HG03280 (cell line): ENCODE measurements around the gene BEST4.
A peak's percentile ranks its signal among the peaks of the same experiment; 100 is the strongest.
"Not testable (repeated sequence)": the region's sequence is repeated elsewhere in the genome, so short reads cannot be mapped to it uniquely, and the experiment has no call there.

Experiments
- ATAC-seq: cut with Tn5 transposase; IDR thresholded peaks from one replicate; pipeline ENCODE4 v1.9.1; 2021; ENCODE audit warnings: mild to moderate bottlenecking, moderate library complexity; ENCODE audit not compliant: unreplicated experiment

BEST4 gene

DNA sequence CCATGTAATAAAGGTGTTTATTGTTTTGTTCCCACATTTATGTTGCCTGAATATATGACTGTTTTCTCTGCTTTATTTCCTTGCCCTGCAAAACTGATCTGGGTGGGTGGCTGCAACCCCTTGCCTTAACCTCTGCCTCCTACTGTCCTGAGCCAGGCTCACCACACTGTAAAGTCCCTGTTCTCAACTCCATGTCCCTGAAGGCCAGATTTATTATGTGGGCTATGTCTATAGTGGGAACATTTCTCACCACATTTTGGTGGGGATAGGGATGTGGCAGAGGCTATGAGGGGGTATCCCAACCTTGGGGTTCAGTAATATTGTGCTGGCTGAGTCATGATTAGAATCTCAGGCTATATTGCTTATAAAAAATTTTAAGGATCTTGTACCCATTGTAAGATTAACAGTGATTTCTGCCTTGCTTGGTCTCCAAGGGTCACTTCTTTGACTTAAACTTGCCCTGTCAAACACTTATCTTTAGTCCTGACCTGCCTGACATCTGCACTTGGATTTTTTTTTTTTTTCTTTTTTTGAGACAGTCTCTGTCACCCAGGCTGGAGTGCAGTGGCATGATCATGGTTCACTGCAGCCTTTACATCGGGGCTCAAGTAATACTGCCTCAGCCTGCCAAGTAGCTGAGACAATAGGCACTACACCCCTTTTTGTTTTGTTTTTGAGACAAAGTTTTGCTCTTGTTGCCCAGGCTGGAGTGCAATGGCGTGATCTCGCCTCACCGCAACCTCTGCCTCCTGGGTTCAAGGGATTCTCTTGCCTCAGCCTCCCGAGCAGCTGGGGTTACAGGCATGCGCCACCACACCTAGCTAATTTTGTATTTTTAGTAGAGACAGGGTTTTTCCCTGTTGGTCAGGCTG lies 9.0 kb downstream of the BEST4 start:
- no peak for ATAC-seq

- ATAC-seq = no peak
Measured at GRCh38 chr1:44777969-44778635, 9.9 kb downstream of the BEST4 start.

- ATAC-seq = no peak
Measured at GRCh38 chr1:44777547-44777946, 10.4 kb downstream of the BEST4 start.

- ATAC-seq = no peak
Measured at GRCh38 chr1:44776730-44777068, 11.3 kb downstream of the BEST4 start.

DNA sequence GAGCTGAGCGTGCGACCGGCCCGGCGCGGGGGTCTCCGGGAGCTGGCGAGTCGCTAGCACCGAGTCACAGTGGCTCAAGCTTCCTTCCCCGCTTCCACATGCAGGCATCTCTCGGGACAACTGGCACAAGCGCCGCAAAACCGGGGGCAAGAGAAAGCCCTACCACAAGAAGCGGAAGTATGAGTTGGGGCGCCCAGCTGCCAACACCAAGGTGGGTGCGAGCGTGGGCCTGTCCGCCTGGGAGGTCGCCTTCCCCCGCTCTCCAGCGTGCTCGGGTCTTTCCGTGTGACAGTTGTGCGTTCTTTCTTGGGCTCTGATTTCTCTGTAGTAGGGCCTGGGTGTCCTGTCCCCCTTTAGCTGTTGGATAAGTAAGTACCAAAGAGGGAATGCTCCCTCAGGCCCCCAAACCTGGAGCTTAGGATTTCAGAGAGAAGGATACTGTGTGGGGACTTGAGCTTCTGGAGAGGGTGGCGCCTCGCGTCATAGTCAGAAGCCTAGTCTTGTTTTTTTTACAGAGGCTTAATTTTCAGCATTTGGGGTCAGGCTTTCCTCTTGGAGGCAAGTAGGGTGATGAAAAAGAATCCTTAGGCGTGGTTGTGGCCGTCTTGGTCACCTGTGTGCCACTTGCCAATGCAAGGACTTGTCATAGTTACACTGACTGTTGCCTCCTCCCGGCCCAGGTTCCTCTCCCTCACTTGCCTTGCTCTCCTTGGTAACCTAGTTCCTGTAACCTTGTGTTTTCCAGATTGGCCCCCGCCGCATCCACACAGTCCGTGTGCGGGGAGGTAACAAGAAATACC lies 11.8 kb downstream of the BEST4 start:
- peak; percentile 8 for ATAC-seq

- peak; percentile 79 for ATAC-seq
Measured at GRCh38 chr1:44775078-44775929, 12.7 kb downstream of the BEST4 start, which contains the start of gene RPS8. TSS of gene RPS8 (plus strand) at chr1:44775540. CDS start at chr1:44775597, 57 bp downstream.

DNA sequence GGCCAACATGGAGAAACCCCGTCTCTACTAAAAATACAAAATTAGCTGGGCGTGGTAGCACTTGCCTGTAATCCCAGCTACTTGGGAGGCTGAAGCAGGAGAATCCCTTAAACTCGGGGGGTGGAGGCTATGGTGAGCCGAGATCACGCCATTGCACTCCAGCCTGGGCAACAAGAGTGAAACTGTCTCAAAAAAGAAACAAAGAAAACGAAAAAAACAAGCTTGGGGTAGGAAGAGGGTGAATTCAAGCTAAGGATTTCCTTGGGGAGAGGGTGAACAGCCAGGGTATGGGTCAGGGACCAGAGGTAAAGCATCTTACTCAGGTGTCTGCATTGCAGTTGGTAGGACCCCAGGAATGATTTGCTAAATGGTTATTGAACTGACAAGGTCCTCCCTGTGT lies 21.5 kb downstream of the BEST4 start:
- not testable (repeated sequence) for ATAC-seq

GRCh38 chr1:44760876-44761275 lies 27.1 kb downstream of the BEST4 start:
- no peak for ATAC-seq

GRCh38 chr1:44759077-44759476 lies 28.9 kb downstream of the BEST4 start:
- no peak for ATAC-seq

- no peak for ATAC-seq
Measured at GRCh38 chr1:44757420-44757819, 30.6 kb downstream of the BEST4 start.

- no peak for ATAC-seq
Measured at GRCh38 chr1:44747878-44748277, 40.1 kb downstream of the BEST4 start.

DNA sequence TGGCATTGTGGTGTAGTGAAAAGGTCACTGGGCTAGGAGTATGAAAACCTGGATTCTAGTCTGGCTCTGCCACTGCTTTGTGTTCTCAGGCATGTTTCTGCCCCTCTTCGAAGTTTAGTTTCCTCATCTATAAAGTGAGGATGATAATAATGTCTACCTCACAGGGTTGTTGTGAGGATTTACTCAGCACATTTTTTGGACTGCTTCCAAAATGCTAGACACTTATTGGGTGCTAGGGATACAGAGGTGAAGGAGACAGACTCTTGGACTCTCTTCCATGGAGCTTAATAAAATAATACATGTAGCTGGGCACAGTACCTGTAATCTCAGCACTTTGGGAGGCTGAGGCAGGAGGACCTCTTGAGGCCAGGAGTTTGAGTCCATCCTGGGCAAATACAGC lies 44.8 kb downstream of the BEST4 start:
- no peak for ATAC-seq

- peak; percentile 4 for ATAC-seq
Measured at GRCh38 chr1:44740179-44740617, 47.8 kb downstream of the BEST4 start.

DNA sequence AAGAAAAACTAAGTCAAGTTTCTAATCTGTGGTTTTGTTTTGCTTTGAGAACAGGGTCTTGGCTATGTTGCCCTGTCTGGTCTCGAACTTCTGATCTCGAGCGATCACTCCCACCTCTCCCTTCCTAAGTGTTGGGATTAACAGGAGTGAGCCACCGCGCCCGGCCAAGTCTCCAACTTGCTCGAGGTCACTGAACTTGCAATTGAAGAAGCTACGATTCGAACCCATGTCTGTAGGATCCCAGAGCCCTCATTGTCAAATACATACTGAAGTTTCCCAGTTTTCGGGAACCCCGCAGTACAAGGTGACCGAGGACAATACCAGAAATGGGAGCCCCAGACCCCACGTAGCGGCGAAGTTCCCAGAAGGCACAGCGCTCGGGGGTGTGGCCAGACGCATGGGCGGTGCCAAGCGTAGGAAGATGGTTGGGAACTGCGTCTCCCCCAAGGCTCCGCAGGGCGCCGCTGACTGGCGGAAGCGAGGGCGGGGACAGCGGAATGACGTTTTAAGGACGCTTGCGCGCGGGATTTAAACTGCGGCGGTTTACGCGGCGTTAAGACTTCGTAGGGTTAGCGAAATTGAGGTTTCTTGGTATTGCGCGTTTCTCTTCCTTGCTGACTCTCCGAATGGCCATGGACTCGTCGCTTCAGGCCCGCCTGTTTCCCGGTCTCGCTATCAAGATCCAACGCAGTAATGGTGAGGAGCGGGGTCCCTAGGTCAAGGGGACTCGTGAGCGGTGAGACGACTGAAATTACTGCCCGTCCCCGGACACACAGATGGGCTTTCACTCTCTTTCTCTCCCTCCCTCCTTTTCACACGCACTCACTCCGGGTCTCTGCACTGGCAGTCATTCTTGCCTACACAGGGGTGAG lies 48.4 kb downstream of the BEST4 start, which contains the start of gene KIF2C:
Gene KIF2C, plus strand, starts transcription at position 531 of the 872 bp plus-strand sequence. Its CDS starts 96 bp downstream, at position 627.
- ATAC-seq = peak; percentile 99

DNA sequence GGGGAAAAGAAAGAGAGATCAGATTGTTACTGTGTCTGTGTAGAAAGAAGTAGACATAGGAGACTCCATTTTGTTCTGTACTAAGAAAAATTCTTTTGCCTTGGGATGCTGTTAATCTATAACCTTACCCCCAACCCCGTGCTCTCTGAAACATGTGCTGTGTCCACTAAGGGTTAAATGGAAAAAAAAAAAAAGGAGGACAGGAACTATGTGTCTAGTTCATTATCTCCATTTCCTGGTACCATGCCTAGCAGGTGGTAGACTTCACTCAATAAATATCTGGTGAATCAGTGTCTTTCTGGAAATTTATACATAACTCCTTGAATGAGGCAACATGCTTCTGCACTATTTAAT lies 49.0 kb downstream of the BEST4 start:
- not testable (repeated sequence) for ATAC-seq

DNA sequence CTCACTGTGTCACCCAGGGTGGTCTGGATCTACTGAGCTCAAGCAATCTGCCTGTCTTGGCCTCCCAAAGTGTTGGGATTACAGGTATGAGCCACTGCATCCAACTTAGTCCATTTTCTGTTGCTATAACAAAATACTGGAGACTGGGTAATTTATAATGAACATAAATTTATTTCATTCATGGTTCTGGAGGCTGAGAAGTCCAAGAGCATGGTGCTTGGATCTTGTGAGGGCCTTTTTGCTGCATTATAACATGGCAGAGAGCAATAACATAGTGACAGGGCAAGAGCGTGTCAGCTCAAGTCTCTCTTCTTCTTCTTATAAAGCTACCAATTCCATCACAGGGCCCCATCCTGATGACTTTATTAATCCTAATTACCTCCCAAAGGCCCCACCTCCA lies 52.0 kb downstream of the BEST4 start:
- ATAC-seq = no peak

GRCh38 chr1:44733784-44734183 lies 54.2 kb downstream of the BEST4 start:
- ATAC-seq = no peak
